Endodermal cell (in vitro differentiated cells): ENCODE measurements around the gene IL18R1. TPM values are rescaled to one million over a fixed set of nuclear protein-coding genes. Genes with fewer than 3 reads are reported as not detected.

ENCODE experiments used
- DNase-seq: peaks from one replicate; pipeline ENCODE4 v3.0.0-alpha.2; 2017
- H3K27ac ChIP-seq: 2 replicates; pipeline ENCODE4 v1.5.1; 2013; ENCODE audit warnings: mild to moderate bottlenecking, low read depth, low read length, moderate library complexity
- H3K27me3 ChIP-seq: 2 replicates; pipeline ENCODE4 v1.6.1; 2013; ENCODE audit warnings: mild to moderate bottlenecking, low read length, moderate library complexity; ENCODE audit not compliant: insufficient read depth, control insufficient read depth, poor library complexity, severe bottlenecking
- H3K36me3 ChIP-seq: 2 replicates; pipeline ENCODE4 v1.7.0; 2013; ENCODE audit warnings: mild to moderate bottlenecking, low read length, moderate library complexity; ENCODE audit not compliant: control insufficient read depth, insufficient read depth
- H3K4me1 ChIP-seq: one replicate; pipeline ENCODE4 v1.7.0; 2013; ENCODE audit warnings: low read length; ENCODE audit not compliant: control insufficient read depth, insufficient read depth
- H3K4me3 ChIP-seq: 2 replicates; pipeline ENCODE4 v1.5.1; 2013; ENCODE audit warnings: mild to moderate bottlenecking, low read length, moderate library complexity
- H3K9ac ChIP-seq: 2 replicates; pipeline ENCODE4 v1.6.1; 2013; ENCODE audit warnings: mild to moderate bottlenecking, low read length, moderate library complexity; ENCODE audit not compliant: poor library complexity, severe bottlenecking; ENCODE audit errors: extremely low read depth
- H3K9me3 ChIP-seq: 2 replicates; pipeline ENCODE4 v1.6.1; 2013; ENCODE audit warnings: mild to moderate bottlenecking, low read length, moderate library complexity; ENCODE audit not compliant: control insufficient read depth
- H3K27ac Mint-ChIP-seq: 2 replicates; pipeline ENCODE4 v1.8.0; 2020; ENCODE audit warnings: mixed read lengths
- H3K27me3 Mint-ChIP-seq: 2 replicates; pipeline ENCODE4 v1.8.0; 2021; ENCODE audit warnings: mild to moderate bottlenecking, mixed read lengths; ENCODE audit not compliant: insufficient read depth
- H3K36me3 Mint-ChIP-seq: 2 replicates; pipeline ENCODE4 v1.8.0; 2020; ENCODE audit warnings: low read depth, mixed read lengths
- H3K4me1 Mint-ChIP-seq: 2 replicates; pipeline ENCODE4 v1.8.0; 2020; ENCODE audit warnings: mixed read lengths
- H3K4me3 Mint-ChIP-seq: 2 replicates; pipeline ENCODE4 v1.8.0; 2020; ENCODE audit warnings: mild to moderate bottlenecking, moderate library complexity, mixed read lengths
- H3K9me3 Mint-ChIP-seq: 2 replicates; pipeline ENCODE4 v1.8.0; 2020; ENCODE audit warnings: mild to moderate bottlenecking, mixed read lengths
- CTCF ChIP-seq: fragments of 200-600 bp; sonication (generic); conservative IDR thresholded peaks from 2 replicates; pipeline ENCODE4 v1.5.0; 2021; ENCODE audit warnings: antibody characterized with exemption, mild to moderate bottlenecking
- WGBS, 2 experiments: methylation state at CpG; one replicate each; pipeline versions ENCODE4 v1.1.5 to v1.1.7; 2013; ENCODE audit warnings: missing lambda C conversion rate in 2 of 2, mixed read lengths in 1 of 2; ENCODE audit not compliant: insufficient coverage in 1 of 2, insufficient read length in 1 of 2; 5-methylcytosine and 5-hydroxymethylcytosine counted together
- total RNA-seq, 2 donors: library from RNA; stranded (reverse); fragmentation: NEBNext Ultra II Directional in 1 of 2; extraction: Animal tissue kit (Norgen Biotek cat#: 25700) in 1 of 2; gene quantifications; 2 replicates in 1 of 2; 3 replicates in 1 of 2; pipeline ENCODE4 v1.2.1, GENCODE V29; 2021

Gene IL18R1
- total RNA-seq, 2 donors from 2014 or later: 2.2 to 2.4 TPM

GRCh38 chr2:102424754-102425153 lies 69.2 kb downstream of the IL18R1 start:
- H3K4me3 ChIP-seq: no peak overlapping the region
- H3K9me3 ChIP-seq: no peaks in the 10 kb centered on the region
- Mint-ChIP-seq H3K9me3 (no peaks in the 10 kb centered on the region), H3K4me3 (no peak overlapping the region), H3K4me1 (no peaks in the 10 kb centered on the region), H3K27ac (no peak overlapping the region), H3K27me3 (peaks cover 21% of the 10 kb centered on the region), H3K36me3 (no peaks in the 10 kb centered on the region)
- DNase-seq: no peak
- no peak overlapping the region for H3K27ac ChIP-seq
- no peaks in the 10 kb centered on the region for H3K4me1 ChIP-seq
- H3K27me3 ChIP-seq: peaks cover 8% of the 10 kb centered on the region
- no peak overlapping the region for H3K9ac ChIP-seq
- TF ChIP-seq CTCF: no peak
- H3K36me3 ChIP-seq: no peaks in the 10 kb centered on the region
- WGBS, 2 experiments: 88 to 89% methylated on average over 1 to 3 of the region's 3 CpGs

GRCh38 chr2:102425441-102426132 lies 70.0 kb downstream of the IL18R1 start:
- Histone ChIP-seq H3K9ac (no peak overlapping the region), H3K9me3 (no peaks in the 10 kb centered on the region), H3K4me1 (no peaks in the 10 kb centered on the region), H3K27ac (no peak overlapping the region), H3K27me3 (peaks cover 8% of the 10 kb centered on the region), H3K4me3 (no peak overlapping the region), H3K36me3 (no peaks in the 10 kb centered on the region)
- Mint-ChIP-seq H3K27me3 (peaks cover 21% of the 10 kb centered on the region), H3K4me1 (no peaks in the 10 kb centered on the region), H3K9me3 (no peaks in the 10 kb centered on the region), H3K27ac (no peak overlapping the region), H3K4me3 (no peak overlapping the region), H3K36me3 (no peaks in the 10 kb centered on the region)
- DNase-seq: no peak
- WGBS, 2 experiments: 85 to 100% methylated on average over 1 to 5 of the region's 5 CpGs
- no peak for TF ChIP-seq CTCF

GRCh38 chr2:102427249-102427648 lies 71.7 kb downstream of the IL18R1 start:
- Histone ChIP-seq H3K4me3 (no peak overlapping the region), H3K9ac (no peak overlapping the region), H3K4me1 (no peaks in the 10 kb centered on the region), H3K9me3 (no peaks in the 10 kb centered on the region), H3K27ac (no peak overlapping the region), H3K27me3 (peaks cover 8% of the 10 kb centered on the region), H3K36me3 (no peaks in the 10 kb centered on the region)
- Mint-ChIP-seq H3K27me3 (peaks cover 9% of the 10 kb centered on the region), H3K36me3 (no peaks in the 10 kb centered on the region), H3K4me1 (no peaks in the 10 kb centered on the region), H3K27ac (no peak overlapping the region), H3K4me3 (no peak overlapping the region), H3K9me3 (no peaks in the 10 kb centered on the region)
- WGBS, 2 experiments: 0% methylated on average over 1 of the region's 1 CpG; no CpG with 5 or more reads in 1 of the 2 experiments
- no peak for TF ChIP-seq CTCF
- no peak for DNase-seq
